Measurements from ENCODE around the gene TAS1R2. TPM values are rescaled to one million over a fixed set of nuclear protein-coding genes. Genes with fewer than 3 reads are reported as not detected.

The TAS1R2 gene
- total and polyA plus RNA-seq, 9 of the 15 experiments (the other 6 are each of a cell fraction or from before 2014, with no cell fraction given): not detected

- TF ChIP-seq, protein P1, sequence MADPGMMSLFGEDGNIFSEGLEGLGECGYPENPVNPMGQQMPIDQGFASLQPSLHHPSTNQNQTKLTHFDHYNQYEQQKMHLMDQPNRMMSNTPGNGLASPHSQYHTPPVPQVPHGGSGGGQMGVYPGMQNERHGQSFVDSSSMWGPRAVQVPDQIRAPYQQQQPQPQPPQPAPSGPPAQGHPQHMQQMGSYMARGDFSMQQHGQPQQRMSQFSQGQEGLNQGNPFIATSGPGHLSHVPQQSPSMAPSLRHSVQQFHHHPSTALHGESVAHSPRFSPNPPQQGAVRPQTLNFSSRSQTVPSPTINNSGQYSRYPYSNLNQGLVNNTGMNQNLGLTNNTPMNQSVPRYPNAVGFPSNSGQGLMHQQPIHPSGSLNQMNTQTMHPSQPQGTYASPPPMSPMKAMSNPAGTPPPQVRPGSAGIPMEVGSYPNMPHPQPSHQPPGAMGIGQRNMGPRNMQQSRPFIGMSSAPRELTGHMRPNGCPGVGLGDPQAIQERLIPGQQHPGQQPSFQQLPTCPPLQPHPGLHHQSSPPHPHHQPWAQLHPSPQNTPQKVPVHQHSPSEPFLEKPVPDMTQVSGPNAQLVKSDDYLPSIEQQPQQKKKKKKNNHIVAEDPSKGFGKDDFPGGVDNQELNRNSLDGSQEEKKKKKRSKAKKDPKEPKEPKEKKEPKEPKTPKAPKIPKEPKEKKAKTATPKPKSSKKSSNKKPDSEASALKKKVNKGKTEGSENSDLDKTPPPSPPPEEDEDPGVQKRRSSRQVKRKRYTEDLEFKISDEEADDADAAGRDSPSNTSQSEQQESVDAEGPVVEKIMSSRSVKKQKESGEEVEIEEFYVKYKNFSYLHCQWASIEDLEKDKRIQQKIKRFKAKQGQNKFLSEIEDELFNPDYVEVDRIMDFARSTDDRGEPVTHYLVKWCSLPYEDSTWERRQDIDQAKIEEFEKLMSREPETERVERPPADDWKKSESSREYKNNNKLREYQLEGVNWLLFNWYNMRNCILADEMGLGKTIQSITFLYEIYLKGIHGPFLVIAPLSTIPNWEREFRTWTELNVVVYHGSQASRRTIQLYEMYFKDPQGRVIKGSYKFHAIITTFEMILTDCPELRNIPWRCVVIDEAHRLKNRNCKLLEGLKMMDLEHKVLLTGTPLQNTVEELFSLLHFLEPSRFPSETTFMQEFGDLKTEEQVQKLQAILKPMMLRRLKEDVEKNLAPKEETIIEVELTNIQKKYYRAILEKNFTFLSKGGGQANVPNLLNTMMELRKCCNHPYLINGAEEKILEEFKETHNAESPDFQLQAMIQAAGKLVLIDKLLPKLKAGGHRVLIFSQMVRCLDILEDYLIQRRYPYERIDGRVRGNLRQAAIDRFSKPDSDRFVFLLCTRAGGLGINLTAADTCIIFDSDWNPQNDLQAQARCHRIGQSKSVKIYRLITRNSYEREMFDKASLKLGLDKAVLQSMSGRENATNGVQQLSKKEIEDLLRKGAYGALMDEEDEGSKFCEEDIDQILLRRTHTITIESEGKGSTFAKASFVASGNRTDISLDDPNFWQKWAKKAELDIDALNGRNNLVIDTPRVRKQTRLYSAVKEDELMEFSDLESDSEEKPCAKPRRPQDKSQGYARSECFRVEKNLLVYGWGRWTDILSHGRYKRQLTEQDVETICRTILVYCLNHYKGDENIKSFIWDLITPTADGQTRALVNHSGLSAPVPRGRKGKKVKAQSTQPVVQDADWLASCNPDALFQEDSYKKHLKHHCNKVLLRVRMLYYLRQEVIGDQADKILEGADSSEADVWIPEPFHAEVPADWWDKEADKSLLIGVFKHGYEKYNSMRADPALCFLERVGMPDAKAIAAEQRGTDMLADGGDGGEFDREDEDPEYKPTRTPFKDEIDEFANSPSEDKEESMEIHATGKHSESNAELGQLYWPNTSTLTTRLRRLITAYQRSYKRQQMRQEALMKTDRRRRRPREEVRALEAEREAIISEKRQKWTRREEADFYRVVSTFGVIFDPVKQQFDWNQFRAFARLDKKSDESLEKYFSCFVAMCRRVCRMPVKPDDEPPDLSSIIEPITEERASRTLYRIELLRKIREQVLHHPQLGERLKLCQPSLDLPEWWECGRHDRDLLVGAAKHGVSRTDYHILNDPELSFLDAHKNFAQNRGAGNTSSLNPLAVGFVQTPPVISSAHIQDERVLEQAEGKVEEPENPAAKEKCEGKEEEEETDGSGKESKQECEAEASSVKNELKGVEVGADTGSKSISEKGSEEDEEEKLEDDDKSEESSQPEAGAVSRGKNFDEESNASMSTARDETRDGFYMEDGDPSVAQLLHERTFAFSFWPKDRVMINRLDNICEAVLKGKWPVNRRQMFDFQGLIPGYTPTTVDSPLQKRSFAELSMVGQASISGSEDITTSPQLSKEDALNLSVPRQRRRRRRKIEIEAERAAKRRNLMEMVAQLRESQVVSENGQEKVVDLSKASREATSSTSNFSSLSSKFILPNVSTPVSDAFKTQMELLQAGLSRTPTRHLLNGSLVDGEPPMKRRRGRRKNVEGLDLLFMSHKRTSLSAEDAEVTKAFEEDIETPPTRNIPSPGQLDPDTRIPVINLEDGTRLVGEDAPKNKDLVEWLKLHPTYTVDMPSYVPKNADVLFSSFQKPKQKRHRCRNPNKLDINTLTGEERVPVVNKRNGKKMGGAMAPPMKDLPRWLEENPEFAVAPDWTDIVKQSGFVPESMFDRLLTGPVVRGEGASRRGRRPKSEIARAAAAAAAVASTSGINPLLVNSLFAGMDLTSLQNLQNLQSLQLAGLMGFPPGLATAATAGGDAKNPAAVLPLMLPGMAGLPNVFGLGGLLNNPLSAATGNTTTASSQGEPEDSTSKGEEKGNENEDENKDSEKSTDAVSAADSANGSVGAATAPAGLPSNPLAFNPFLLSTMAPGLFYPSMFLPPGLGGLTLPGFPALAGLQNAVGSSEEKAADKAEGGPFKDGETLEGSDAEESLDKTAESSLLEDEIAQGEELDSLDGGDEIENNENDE (IDR thresholded peaks at IDR 0.05; ENCODE audit: low read depth, low read length): no peak
- no peak for TF ChIP-seq ZNF184 (CRISPR knock-in tag; IDR thresholded peaks at IDR 0.05)
- TF ChIP-seq MBD2 (IDR thresholded peaks at IDR 0.05; ENCODE audit: borderline replicate concordance, low read depth): no peak
- no peak for TF ChIP-seq ZZZ3 (IDR thresholded peaks at IDR 0.05)
- TF ChIP-seq SMARCB1 (IDR thresholded peaks at IDR 0.05; ENCODE audit: insufficient read length, low read depth): no peak
Measured at GRCh38 chr1:18808550-18808949, 50.9 kb downstream of the TAS1R2 start (continued).
